Brain microvascular endothelial cell (primary cell): ENCODE data around the gene TNIP2.
"Not testable (repeated sequence)": the region's sequence is repeated elsewhere in the genome, so short reads cannot be mapped to it uniquely, and the experiment has no call there.

ENCODE experiments used
- DNase-seq: peaks from one replicate; pipeline ENCODE4 v3.0.0-alpha.2; 2020
- H3K27ac ChIP-seq: fragments of 250-450 bp; sonication (Bioruptor Pico); 2 replicates; pipeline ENCODE4 v1.5.1; 2020; ENCODE audit warnings: mild to moderate bottlenecking, moderate library complexity
- H3K27me3 ChIP-seq: fragments of 250-450 bp; sonication (Bioruptor Pico); replicated peaks from 2 replicates; pipeline ENCODE4 v1.5.1; 2020; ENCODE audit warnings: mild to moderate bottlenecking
- H3K36me3 ChIP-seq: fragments of 250-450 bp; sonication (Bioruptor Pico); replicated peaks from 2 replicates; pipeline ENCODE4 v1.5.1; 2020; ENCODE audit warnings: mild to moderate bottlenecking
- H3K4me3 ChIP-seq: 2 replicates; pipeline ENCODE4 v1.5.1; 2011; ENCODE audit warnings: low read depth, mild to moderate bottlenecking, control low read depth, low read length, moderate library complexity
- CTCF ChIP-seq: IDR thresholded peaks from 2 replicates; pipeline ENCODE4 v1.5.1; 2011; ENCODE audit warnings: low read depth, mild to moderate bottlenecking, moderate library complexity, low read length, control low read depth, inconsistent platforms; ENCODE audit errors: missing control alignments
- in situ Hi-C: cut with HindIII; loops from 2 replicates; pipeline ENCODE4 v1.10.0; 2017; ENCODE audit warnings: low sequenced_read_pairs, low pct_ligation_motif_present

TNIP2 gene

GRCh38 chr4:2767046-2767704 is 11.0 kb upstream of the TNIP2 start:
- DNase-seq, result no peak
- Histone ChIP-seq H3K36me3 (no peaks in the 10 kb centered on the region), H3K27me3 (no peaks in the 10 kb centered on the region), H3K27ac (no peak overlapping the region), H3K4me3 (no peak overlapping the region)
- in situ Hi-C loops, result no loop called here
- TF ChIP-seq CTCF, result no peak

DNA sequence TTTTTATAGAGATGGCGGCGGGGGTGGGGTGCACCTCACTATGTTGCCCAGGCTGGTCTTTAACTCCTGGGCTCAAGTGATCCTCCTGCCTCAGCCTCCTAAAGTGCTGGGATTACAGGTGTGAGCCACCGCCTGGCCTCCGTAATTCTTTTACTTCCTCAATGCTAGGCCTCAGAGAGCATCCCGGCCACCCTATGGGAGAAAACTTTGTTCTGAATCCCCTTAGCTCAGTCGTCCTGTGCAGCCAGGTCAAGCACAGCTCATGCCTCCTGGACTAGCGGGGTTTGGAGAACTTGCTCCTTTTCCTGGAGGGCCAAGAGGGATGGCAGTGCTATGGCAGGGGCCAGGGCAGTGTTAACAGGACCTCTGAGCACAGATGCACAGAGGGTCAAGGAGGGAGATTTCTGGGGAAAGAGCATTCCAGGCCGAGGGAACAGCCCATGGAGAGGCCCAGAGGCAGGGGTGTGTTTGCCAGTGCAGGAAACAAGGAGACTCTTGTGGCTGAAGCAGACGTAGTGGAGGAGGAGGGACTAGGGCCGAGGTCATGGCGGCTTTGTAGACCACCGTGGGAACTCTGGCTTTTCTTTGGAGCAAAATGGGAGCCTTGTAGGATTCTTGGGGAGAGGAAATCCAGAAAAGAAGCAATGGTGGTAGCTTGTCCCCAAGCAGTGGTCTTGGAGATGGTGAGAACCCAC is 9.8 kb upstream of the TNIP2 start:
- in situ Hi-C loops, result no loop called here
- Histone ChIP-seq H3K4me3 (no peak overlapping the region), H3K36me3 (no peaks in the 10 kb centered on the region), H3K27ac (no peak overlapping the region), H3K27me3 (no peaks in the 10 kb centered on the region)
- DNase-seq, result no peak
- no peak for TF ChIP-seq CTCF

DNA sequence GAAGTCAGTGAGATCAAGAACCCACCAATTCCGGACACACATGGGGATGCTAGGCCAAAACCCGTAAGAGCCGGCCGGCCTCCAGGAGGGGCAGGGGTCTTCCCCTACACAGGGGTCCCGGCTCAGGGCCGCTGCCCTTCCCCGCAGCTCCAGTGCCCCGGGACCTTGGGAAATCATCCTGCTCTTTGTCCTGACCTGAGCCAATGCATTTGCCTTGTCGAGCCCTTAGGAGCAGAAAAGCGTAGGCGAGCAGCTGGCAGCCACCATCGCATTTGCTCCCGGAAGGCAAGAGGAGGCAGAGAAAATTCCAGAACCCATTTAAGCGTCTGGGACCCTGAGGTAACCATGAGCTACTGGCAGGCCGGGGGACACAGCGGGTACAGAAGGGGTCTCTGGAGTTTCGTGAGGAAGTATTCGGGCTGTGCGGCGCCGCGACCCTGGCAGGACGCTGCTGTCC is 7.4 kb upstream of the TNIP2 start:
- no peak overlapping the region for H3K27ac ChIP-seq
- no peak for DNase-seq
- in situ Hi-C loops, result no loop called here
- no peaks in the 10 kb centered on the region for H3K36me3 ChIP-seq
- no peaks in the 10 kb centered on the region for H3K27me3 ChIP-seq
- H3K4me3 ChIP-seq, result peak overlapping the region; percentile 57
- no peak for TF ChIP-seq CTCF

- H3K4me3 ChIP-seq, in situ Hi-C loops, DNase-seq, H3K27me3 ChIP-seq, H3K36me3 ChIP-seq, H3K27ac ChIP-seq: not testable (repeated sequence)
These were observed 6.6 kb upstream of the TNIP2 start for GRCh38 chr4:2762486-2763370.

GRCh38 chr4:2762048-2762447 is 5.9 kb upstream of the TNIP2 start:
- Histone ChIP-seq H3K4me3 (no peak overlapping the region), H3K36me3 (no peaks in the 10 kb centered on the region), H3K27me3 (no peaks in the 10 kb centered on the region), H3K27ac (no peak overlapping the region)
- in situ Hi-C loops, result no loop called here
- TF ChIP-seq CTCF, result no peak
- DNase-seq, result no peak
